SK-N-MC (cell line): Measurements from ENCODE around the gene CIROP.

ENCODE experiments used
- DNase-seq: peaks from one replicate; pipeline ENCODE4 v3.0.0-alpha.2; 2011; ENCODE audit warnings: low read depth, low spot score
- H3K27ac ChIP-seq: fragments of 200-600 bp; sonication (generic); 2 replicates; pipeline ENCODE4 v1.5.1; 2016; ENCODE audit warnings: mixed run types
- H3K36me3 ChIP-seq: fragments of 200-600 bp; sonication (generic); 2 replicates; pipeline ENCODE4 v1.6.1; 2017; ENCODE audit warnings: antibody characterized with exemption, low read length, mixed read lengths; ENCODE audit not compliant: insufficient read depth
- H3K4me3 ChIP-seq: fragments of 200-600 bp; sonication (generic); 2 replicates; pipeline ENCODE4 v1.5.1; 2016
- H3K9ac ChIP-seq: fragments of 200-600 bp; sonication (generic); 2 replicates; pipeline ENCODE4 v1.8.0; 2017; ENCODE audit warnings: mixed run types, mixed read lengths; ENCODE audit not compliant: insufficient read length
- H3K9me3 ChIP-seq: fragments of 200-600 bp; sonication (generic); 2 replicates; pipeline ENCODE4 v1.6.1; 2017; ENCODE audit warnings: low read depth, mild to moderate bottlenecking, antibody characterized with exemption, low read length, moderate library complexity, mixed read lengths
- EZH2 ChIP-seq: fragments of 200-600 bp; sonication (generic); IDR thresholded peaks from one replicate; pipeline ENCODE4 v1.6.1; 2017; ENCODE audit warnings: antibody characterized with exemption
- FOXP2 ChIP-seq: optimal IDR thresholded peaks from 2 replicates; pipeline ENCODE3; 2011; ENCODE audit warnings: mild to moderate bottlenecking, moderate library complexity; ENCODE audit not compliant: insufficient read depth; ENCODE audit errors: extremely low read length, control extremely low read depth
- POLR2AphosphoS5 ChIP-seq: IDR thresholded peaks from 2 replicates; pipeline ENCODE4 v1.6.1; 2012; ENCODE audit warnings: mild to moderate bottlenecking, low read depth, low read length, borderline replicate concordance

CIROP gene

DNA sequence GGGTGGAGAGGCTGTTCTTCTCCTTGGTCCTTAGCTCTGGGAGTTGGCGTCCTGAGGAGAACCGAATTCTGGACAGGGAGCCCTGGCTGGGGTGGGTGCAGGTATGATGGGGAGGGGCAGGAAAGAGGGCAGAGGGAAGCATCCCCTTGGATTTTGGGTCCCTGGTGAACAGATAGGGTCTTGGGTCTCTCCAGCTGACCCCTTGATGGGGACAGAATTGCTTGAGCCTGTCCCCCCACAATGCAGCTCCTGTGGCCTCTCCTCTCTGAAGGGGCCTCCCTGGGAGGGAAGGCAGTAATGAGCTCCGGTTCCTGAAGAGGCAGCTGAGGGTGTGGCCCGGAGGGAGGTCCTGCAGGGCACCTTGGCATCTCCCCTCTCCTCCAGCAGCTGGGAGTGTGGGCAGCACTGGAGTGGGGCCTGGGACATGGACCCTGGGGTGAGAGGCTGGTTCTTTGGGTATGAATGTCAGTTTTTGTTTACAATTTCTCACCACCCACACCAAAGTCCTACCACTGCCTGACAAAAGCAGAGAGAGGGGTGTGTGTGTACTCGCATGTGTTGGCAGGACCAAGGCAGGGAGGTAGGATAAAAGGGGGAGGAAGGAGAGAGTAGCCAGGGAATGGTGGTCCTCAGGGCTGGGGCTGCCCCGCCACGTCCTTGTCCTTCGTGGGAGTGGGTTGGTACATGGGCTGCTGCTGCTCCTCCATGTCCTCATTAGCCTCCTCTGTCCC is 21.9 kb upstream of the CIROP start:
- peaks cover 29% of the 10 kb centered on the region for H3K36me3 ChIP-seq
- no peak for DNase-seq
- no peaks in the 10 kb centered on the region for H3K9me3 ChIP-seq
- H3K4me3 ChIP-seq, result no peak overlapping the region
- H3K27ac ChIP-seq, result no peak overlapping the region
- TF ChIP-seq POLR2AphosphoS5 (no peak), EZH2 (no peak), FOXP2 (no peak)
- no peak overlapping the region for H3K9ac ChIP-seq

- no peak for TF ChIP-seq FOXP2
- TF ChIP-seq POLR2AphosphoS5, result no peak
- TF ChIP-seq EZH2, result no peak
- no peak overlapping the region for H3K27ac ChIP-seq
- H3K36me3 ChIP-seq, result peaks cover 23% of the 10 kb centered on the region
- H3K4me3 ChIP-seq, result no peak overlapping the region
- no peak for DNase-seq
- H3K9ac ChIP-seq, result no peak overlapping the region
- H3K9me3 ChIP-seq, result no peaks in the 10 kb centered on the region
Measured at GRCh38 chr14:23125933-23126524, 21.2 kb upstream of the CIROP start.

DNA sequence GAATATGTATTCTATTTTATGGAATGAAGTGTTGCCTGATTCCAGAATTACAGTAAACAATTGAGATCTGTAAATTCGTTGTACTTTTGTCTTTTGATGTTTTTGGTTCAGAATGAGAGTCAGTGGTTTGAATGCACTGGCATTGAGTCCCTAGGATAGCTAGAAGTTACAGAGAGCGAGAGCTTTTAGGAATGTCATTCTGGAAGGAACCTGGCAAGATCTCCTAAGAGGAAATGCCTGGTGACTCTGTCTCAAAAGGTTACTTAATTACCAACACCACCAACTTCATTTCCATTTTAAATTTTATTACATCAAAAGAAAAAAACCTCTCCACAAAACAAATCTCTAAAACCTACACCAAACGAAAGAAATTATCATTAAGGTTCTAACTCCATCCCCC is 20.2 kb upstream of the CIROP start:
- Histone ChIP-seq H3K9me3 (no peaks in the 10 kb centered on the region), H3K27ac (peak overlapping the region; percentile 49), H3K4me3 (no peak overlapping the region), H3K9ac (no peak overlapping the region), H3K36me3 (peaks cover 19% of the 10 kb centered on the region)
- TF ChIP-seq FOXP2, result no peak
- no peak for TF ChIP-seq POLR2AphosphoS5
- TF ChIP-seq EZH2, result no peak
- DNase-seq, result no peak

- TF ChIP-seq POLR2AphosphoS5 (no peak), FOXP2 (no peak), EZH2 (no peak)
- Histone ChIP-seq H3K9ac (no peak overlapping the region), H3K36me3 (peaks cover 14% of the 10 kb centered on the region), H3K27ac (peak overlapping the region; percentile 49; the same call in 1 of the 2 replicates), H3K9me3 (no peaks in the 10 kb centered on the region), H3K4me3 (no peak overlapping the region)
- no peak for DNase-seq
Measured at GRCh38 chr14:23124337-23124954, 19.7 kb upstream of the CIROP start.

DNA sequence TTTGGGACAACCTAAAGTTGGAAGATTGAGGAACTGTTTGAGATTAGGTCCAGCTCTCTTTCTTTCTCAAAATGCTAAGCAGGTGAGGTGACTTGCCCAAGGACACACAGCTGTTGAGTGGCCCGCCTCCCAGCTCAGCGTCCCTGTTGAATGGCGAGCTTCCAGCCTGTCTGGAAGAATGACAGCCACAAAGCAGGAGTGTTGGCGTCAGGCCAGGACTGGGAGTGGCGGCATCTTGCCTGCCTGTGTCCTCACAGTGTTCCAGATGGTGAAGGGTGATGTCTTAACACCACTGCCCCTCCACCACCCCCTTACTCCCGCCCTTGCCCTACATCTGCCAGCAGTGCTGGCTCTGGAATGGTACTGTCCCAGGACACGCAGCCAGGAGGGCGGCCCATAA is 18.6 kb upstream of the CIROP start:
- Histone ChIP-seq H3K27ac (no peak overlapping the region), H3K36me3 (peaks cover 4% of the 10 kb centered on the region; the same call in 1 of the 2 replicates), H3K9ac (no peak overlapping the region), H3K4me3 (no peak overlapping the region), H3K9me3 (no peaks in the 10 kb centered on the region)
- TF ChIP-seq POLR2AphosphoS5 (no peak), EZH2 (no peak), FOXP2 (no peak)
- no peak for DNase-seq

DNA sequence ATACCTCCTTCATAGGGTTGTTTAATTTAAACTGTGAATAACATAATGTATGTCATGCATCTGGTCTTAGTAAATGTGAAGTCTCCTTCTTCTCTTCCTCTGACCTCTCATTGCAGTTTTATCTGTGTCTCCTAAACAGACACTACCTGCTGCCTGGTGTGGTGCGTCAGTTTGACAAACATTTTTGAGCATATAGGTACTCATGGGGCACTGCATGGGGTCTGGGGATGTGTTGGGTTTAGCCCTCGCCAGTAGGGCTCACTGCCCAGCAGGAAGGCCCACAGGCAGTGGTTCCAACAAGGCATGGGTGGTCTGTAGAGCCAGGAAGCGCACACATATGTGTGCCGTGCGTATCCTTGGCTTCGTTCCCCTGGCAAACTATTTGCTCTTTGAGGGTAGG is 17.3 kb upstream of the CIROP start:
- Histone ChIP-seq H3K27ac (no peak overlapping the region), H3K9ac (no peak overlapping the region), H3K9me3 (no peaks in the 10 kb centered on the region), H3K4me3 (no peak overlapping the region), H3K36me3 (no peaks in the 10 kb centered on the region; the same call in 1 of the 2 replicates)
- TF ChIP-seq POLR2AphosphoS5 (no peak), FOXP2 (no peak), EZH2 (no peak)
- no peak for DNase-seq

GRCh38 chr14:23121361-23121771 is 16.6 kb upstream of the CIROP start:
- no peaks in the 10 kb centered on the region; the same call in 1 of the 2 replicates for H3K36me3 ChIP-seq
- H3K4me3 ChIP-seq, result no peak overlapping the region
- no peak overlapping the region for H3K9ac ChIP-seq
- H3K9me3 ChIP-seq, result no peaks in the 10 kb centered on the region
- H3K27ac ChIP-seq, result no peak overlapping the region
- TF ChIP-seq FOXP2 (no peak), POLR2AphosphoS5 (no peak), EZH2 (no peak)
- DNase-seq, result no peak

- Histone ChIP-seq H3K27ac (no peak overlapping the region), H3K36me3 (no peaks in the 10 kb centered on the region), H3K9me3 (no peaks in the 10 kb centered on the region), H3K4me3 (no peak overlapping the region), H3K9ac (no peak overlapping the region)
- DNase-seq, result no peak
- TF ChIP-seq FOXP2 (no peak), EZH2 (no peak), POLR2AphosphoS5 (no peak)
Measured at GRCh38 chr14:23120541-23121251, 15.9 kb upstream of the CIROP start.
